Endothelial cell of umbilical vein (primary cell): ENCODE data around the gene FOXJ1. TPM values are rescaled to one million over a fixed set of nuclear protein-coding genes. Genes with fewer than 3 reads are reported as not detected.

ENCODE experiments used
- BruUV-seq: library from RNA; stranded (reverse); fragments of 400-500 nt; replicated peaks from 2 replicates; lab custom pipeline; 2021; lab: Mats Ljungman, UMichigan
- CTCF ChIA-PET: fragments of 300-600, 350-600 bp; sonication (Branson Sonifier 250); formaldehyde crosslinking; loops from one replicate; lab custom pipeline; 2021; ENCODE audit warnings: antibody characterized with exemption, inconsistent platforms; lab: Charles Lee
- POLR2A ChIA-PET: fragments of 300-600, 350-600 bp; sonication (Branson Sonifier 250); formaldehyde crosslinking; loops from one replicate; lab custom pipeline; 2021; ENCODE audit warnings: antibody characterized with exemption, inconsistent platforms; lab: Charles Lee
- DNase-seq: peaks from one replicate; pipeline ENCODE4 v3.0.0-alpha.2; 2011; ENCODE audit warnings: low read depth, low spot score
- FAIRE-seq: peaks from 2 replicates; lab custom pipeline; 2011; peaks lifted over from hg19 to GRCh38; lab: Jason Lieb, UNC
- H2AFZ ChIP-seq: 2 replicates; pipeline ENCODE4 v1.6.0; 2012; ENCODE audit warnings: low read depth, low read length, control low read depth, inconsistent platforms
- H3K27ac ChIP-seq: 2 replicates; pipeline ENCODE4 v1.5.1; 2011; ENCODE audit warnings: low read depth, mild to moderate bottlenecking, control low read depth, low read length, moderate library complexity; ENCODE audit not compliant: insufficient read depth
- H3K27me3 ChIP-seq, 2 experiments: 2 replicates each; pipeline versions ENCODE4 v1.6.0 to v1.6.1; 2011; ENCODE audit warnings: low read length in 2 of 2, mixed read lengths in 1 of 2; ENCODE audit not compliant: control insufficient read depth in 2 of 2, insufficient read depth in 2 of 2
- H3K36me3 ChIP-seq, 2 experiments: 2 replicates in 1 of 2; 3 replicates in 1 of 2; pipeline ENCODE4 v1.5.1; 2011; ENCODE audit warnings: low read length in 2 of 2, mild to moderate bottlenecking in 1 of 2, moderate library complexity in 1 of 2; ENCODE audit not compliant: control insufficient read depth in 2 of 2, insufficient read depth in 2 of 2; ENCODE audit errors: extremely low read depth in 1 of 2
- H3K4me1 ChIP-seq: 3 replicates; pipeline ENCODE4 v1.5.1; 2011; ENCODE audit warnings: mild to moderate bottlenecking, low read length; ENCODE audit not compliant: control insufficient read depth, insufficient read depth; ENCODE audit errors: extremely low read depth
- H3K4me2 ChIP-seq: 2 replicates; pipeline ENCODE4 v1.6.1; 2011; ENCODE audit warnings: low read length, control low read depth, mixed read lengths; ENCODE audit not compliant: insufficient read depth
- H3K4me3 ChIP-seq, 3 experiments: fragments of 200-600 bp in 1 of 3; sonication (generic), shearing (Covaris generic) in 1 of 3; replicated peaks in 1 of 3; 2 replicates each; pipeline ENCODE4 v1.5.1; 2011 to 2016; ENCODE audit warnings: control low read depth in 3 of 3, low read length in 3 of 3, mild to moderate bottlenecking in 2 of 3, inconsistent platforms in 1 of 3, low read depth in 1 of 3, moderate library complexity in 1 of 3; ENCODE audit not compliant: insufficient read depth in 1 of 3
- H3K79me2 ChIP-seq: 2 replicates; pipeline ENCODE4 v1.6.0; 2012; ENCODE audit warnings: low read length, inconsistent platforms; ENCODE audit not compliant: control insufficient read depth, insufficient read depth
- H3K9ac ChIP-seq: replicated peaks from 2 replicates; pipeline ENCODE3; 2011; ENCODE audit warnings: low read length, control low read depth; ENCODE audit not compliant: insufficient read depth; ENCODE audit errors: extremely low read depth
- H3K9me1 ChIP-seq: replicated peaks from 3 replicates; pipeline ENCODE4 v1.6.0; 2011; ENCODE audit warnings: mild to moderate bottlenecking, low read length; ENCODE audit not compliant: control insufficient read depth, insufficient read depth; ENCODE audit errors: extremely low read depth
- H3K9me3 ChIP-seq: replicated peaks from 2 replicates; pipeline ENCODE4 v1.5.1; 2012; ENCODE audit warnings: low read length, inconsistent platforms; ENCODE audit not compliant: control insufficient read depth, insufficient read depth
- H4K20me1 ChIP-seq: replicated peaks from 2 replicates; pipeline ENCODE3; 2011; ENCODE audit warnings: mild to moderate bottlenecking, low read length; ENCODE audit not compliant: control insufficient read depth, insufficient read depth; ENCODE audit errors: extremely low read depth
- CTCF ChIP-seq, 2 donors: IDR thresholded peaks; 1 replicate in 1 of 2; 2 replicates in 1 of 2; pipeline ENCODE4 v1.5.1; 2011; ENCODE audit warnings: low read length in 2 of 2, mild to moderate bottlenecking in 2 of 2, moderate library complexity in 2 of 2, control low read depth in 1 of 2, inconsistent platforms in 1 of 2, low read depth in 1 of 2; ENCODE audit not compliant: insufficient read depth in 1 of 2; ENCODE audit errors: extremely low read depth in 1 of 2
- EZH2 ChIP-seq: IDR thresholded peaks from 2 replicates; pipeline ENCODE4 v1.6.1; 2012; ENCODE audit warnings: borderline replicate concordance, low read depth, mild to moderate bottlenecking, moderate library complexity, low read length, inconsistent platforms; ENCODE audit not compliant: severe bottlenecking
- GATA2 ChIP-seq: IDR thresholded peaks from 2 replicates; pipeline ENCODE4 v1.7.0; 2011; ENCODE audit warnings: low read depth, mild to moderate bottlenecking, moderate library complexity, mixed read lengths, low read length; ENCODE audit not compliant: insufficient read length, insufficient read depth
- MAX ChIP-seq: IDR thresholded peaks from 2 replicates; pipeline ENCODE4 v1.6.1; 2011; ENCODE audit not compliant: insufficient read depth, insufficient read length
- POLR2A ChIP-seq: IDR thresholded peaks from 2 replicates; pipeline ENCODE4 v1.6.1; 2012; ENCODE audit warnings: low read depth, mild to moderate bottlenecking, control low read depth, low read length
- dilution Hi-C: fragments of 300-500 bp; cut with MboI; formaldehyde crosslinking; loops from one replicate; pipeline ENCODE4 v1.15.0; 2019; ENCODE audit warnings: low sequenced_read_pairs; ENCODE audit not compliant: extremely low pct_ligation_motif_present
- intact Hi-C: fragments of 100-400 bp; cut with micrococcal nuclease; formaldehyde crosslinking; loops from one replicate; pipeline ENCODE4 v1.10.0; 2022
- polyA plus RNA-seq, 4 experiments: library from polyadenylated mRNA; depleted of rRNA in 3 of 4; stranded (reverse) in 3 of 4; unstranded in 1 of 4; fragments of >200 nt; gene quantifications; 2 replicates each; pipeline versions ENCODE4 v1.2.1 to v1.2.3, GENCODE V29; 2011 to 2012; ENCODE audit warnings: missing spikeins in 1 of 4
- total RNA-seq: library from RNA; stranded (reverse); gene quantifications from 2 replicates; pipeline ENCODE4 v1.2.3, GENCODE V29; 2021

FOXJ1 gene
- total and polyA plus RNA-seq, 2 donors (not counting 3 experiments of a cell fraction or from before 2014, with no cell fraction given): not detected

GRCh38 chr17:76097716-76098295, 43.2 kb downstream of the FOXJ1 start:
- Histone ChIP-seq H3K27me3 (no peaks in the 10 kb centered on the region), H3K9ac (no peak overlapping the region), H3K79me2 (peaks cover 6% of the 10 kb centered on the region), H3K36me3 (peaks cover 4 to 34% of the 10 kb centered on the region in 2 experiments), H3K4me1 (peaks cover 3% of the 10 kb centered on the region), H3K4me3 (no peak overlapping the region), H3K9me3 (no peaks in the 10 kb centered on the region), H3K4me2 (no peak overlapping the region), H3K27ac (no peak overlapping the region), H3K9me1 (no peaks in the 10 kb centered on the region), H2AFZ (no peak overlapping the region), H4K20me1 (no peaks in the 10 kb centered on the region)
- dilution Hi-C loops (no loop called here), intact Hi-C loops (no loop called here)
- TF ChIP-seq GATA2: no peak
- TF ChIP-seq CTCF (IDR thresholded peaks at IDR 0.05; ENCODE audit: extremely low read depth in 1 of 2, insufficient read depth in 1 of 2, low read depth in 1 of 2, low read length in 2 of 2): no peak
- no peak for TF ChIP-seq EZH2
- no peak for TF ChIP-seq MAX
- no peak for TF ChIP-seq POLR2A
- POLR2A ChIA-PET: no interaction called here
- DNase-seq (no peak), FAIRE-seq (no peak)
- CTCF ChIA-PET: no interaction called here
- BruUV-seq: no TSS peak
